ENCODE data around the gene KRABD2. TPM values are rescaled to one million over a fixed set of nuclear protein-coding genes. Genes with fewer than 3 reads are reported as not detected.

Gene KRABD2

GRCh38 chr17:8332128-8332527, 44.4 kb downstream of the KRABD2 start:
- Histone ChIP-seq H3K4me3 (no peak overlapping the region), H3K36me3 (no peaks in the 10 kb centered on the region), H3K27me3 (no peaks in the 10 kb centered on the region), H3K27ac (no peak overlapping the region), H3K9me3 (no peaks in the 10 kb centered on the region), H3K4me1 (no peaks in the 10 kb centered on the region)
- 45% methylated on average over 2 of the region's 2 CpGs for WGBS (ENCODE audit: insufficient coverage, low coverage, low lambda C conversion rate, missing lambda C conversion rate)
- ATAC-seq: no peak
- intact Hi-C loops (cut with DNase I): no loop called here
- DNase-seq: no peak
- no peak for TF ChIP-seq POLR2A (IDR thresholded peaks at IDR 0.05)
- TF ChIP-seq, protein P1, sequence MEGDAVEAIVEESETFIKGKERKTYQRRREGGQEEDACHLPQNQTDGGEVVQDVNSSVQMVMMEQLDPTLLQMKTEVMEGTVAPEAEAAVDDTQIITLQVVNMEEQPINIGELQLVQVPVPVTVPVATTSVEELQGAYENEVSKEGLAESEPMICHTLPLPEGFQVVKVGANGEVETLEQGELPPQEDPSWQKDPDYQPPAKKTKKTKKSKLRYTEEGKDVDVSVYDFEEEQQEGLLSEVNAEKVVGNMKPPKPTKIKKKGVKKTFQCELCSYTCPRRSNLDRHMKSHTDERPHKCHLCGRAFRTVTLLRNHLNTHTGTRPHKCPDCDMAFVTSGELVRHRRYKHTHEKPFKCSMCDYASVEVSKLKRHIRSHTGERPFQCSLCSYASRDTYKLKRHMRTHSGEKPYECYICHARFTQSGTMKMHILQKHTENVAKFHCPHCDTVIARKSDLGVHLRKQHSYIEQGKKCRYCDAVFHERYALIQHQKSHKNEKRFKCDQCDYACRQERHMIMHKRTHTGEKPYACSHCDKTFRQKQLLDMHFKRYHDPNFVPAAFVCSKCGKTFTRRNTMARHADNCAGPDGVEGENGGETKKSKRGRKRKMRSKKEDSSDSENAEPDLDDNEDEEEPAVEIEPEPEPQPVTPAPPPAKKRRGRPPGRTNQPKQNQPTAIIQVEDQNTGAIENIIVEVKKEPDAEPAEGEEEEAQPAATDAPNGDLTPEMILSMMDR (IDR thresholded peaks at IDR 0.05): no peak

DNA sequence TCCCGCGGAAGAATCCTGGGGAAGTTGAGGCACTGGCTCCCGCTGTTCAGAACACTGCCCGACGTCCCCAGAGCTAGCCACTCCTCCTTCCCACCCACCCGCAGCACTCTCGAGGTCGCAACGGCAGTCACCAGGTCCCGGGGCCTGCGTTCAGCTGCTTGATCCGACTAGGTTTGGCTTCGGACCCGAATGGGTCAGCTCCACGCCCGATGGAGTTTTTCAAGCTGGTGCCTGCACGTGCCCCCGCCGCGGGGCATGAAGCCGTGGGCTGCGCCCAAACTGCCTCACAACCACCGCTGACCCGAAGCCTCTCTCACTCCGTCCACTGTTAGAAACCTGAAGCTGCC, 49.2 kb downstream of the KRABD2 start:
- H3K9me3 ChIP-seq: no peaks in the 10 kb centered on the region
- ATAC-seq (peak in 3 of 4 donors; percentile 10 to 28 (median 27)), DNase-seq (no peak)
- peak overlapping the region in 1 of 3 donors; percentile 29 for H3K27ac ChIP-seq
- 47% methylated on average over 3 of the region's 25 CpGs for WGBS (ENCODE audit: insufficient coverage, low coverage, low lambda C conversion rate, missing lambda C conversion rate)
- no peaks in the 10 kb centered on the region for H3K36me3 ChIP-seq
- TF ChIP-seq, protein P1 (IDR thresholded peaks at IDR 0.05): no peak
- no peak for TF ChIP-seq POLR2A (IDR thresholded peaks at IDR 0.05)
- intact Hi-C loops (cut with DNase I): no loop called here
- no peaks in the 10 kb centered on the region for H3K27me3 ChIP-seq
- no peaks in the 10 kb centered on the region for H3K4me1 ChIP-seq
- H3K4me3 ChIP-seq: peak overlapping the region; percentile 25 to 42 (median 38)

Small RNA genes lying within 50 kb of the gene (small RNA-seq; reads per million reads assigned to genes)
- 0 reads per million in 2 experiments for gene RF00265

Other genes starting within 250 kb of the KRABD2 start
- 100 to 1,000 TPM in 1 of 6 experiments, 10 to 100 TPM in 5; 25.7 to 118 (median 55.2) TPM for gene PER1, start 224.3 kb downstream of the KRABD2 start, total RNA-seq
- gene VAMP2, start 213.8 kb downstream of the KRABD2 start, total RNA-seq: 10 to 100 TPM in 4 of 6 experiments, 1 to 10 TPM in 2; 4.4 to 18.6 (median 13.2) TPM
- gene TMEM107, start 200.3 kb downstream of the KRABD2 start, total RNA-seq: 1 to 10 TPM; 2.3 to 5.0 (median 3.4) TPM
- gene BORCS6, start 186.5 kb downstream of the KRABD2 start, total RNA-seq: 1 to 10 TPM; 3.1 to 5.3 (median 4.2) TPM
- gene AURKB, start 166.1 kb downstream of the KRABD2 start, total RNA-seq: 1 to 10 TPM in 4 of 6 experiments, under 1 TPM in 2; 0.26 to 3.9 (median 1.5) TPM
- 10 to 100 TPM in 5 of 6 experiments, 1 to 10 TPM in 1; 8.5 to 29.1 (median 21.1) TPM for gene CTC1, start 128.6 kb downstream of the KRABD2 start, total RNA-seq
- gene PFAS, start 127.4 kb downstream of the KRABD2 start, total RNA-seq: 10 to 100 TPM in 5 of 6 experiments, 1 to 10 TPM in 1; 10.0 to 21.0 (median 15.6) TPM
- 1 to 10 TPM; 4.7 to 9.5 (median 6.8) TPM for gene RANGRF, start 88.0 kb downstream of the KRABD2 start, total RNA-seq
- gene SLC25A35, start 81.3 kb downstream of the KRABD2 start, total RNA-seq: 1 to 10 TPM in 4 of 6 experiments, under 1 TPM in 2; 0.49 to 3.0 (median 1.6) TPM
- gene ARHGEF15, start 66.5 kb downstream of the KRABD2 start, total RNA-seq: 10 to 100 TPM in 1 of 6 experiments, 1 to 10 TPM in 5; 1.6 to 12.2 (median 2.5) TPM
- gene ODF4, start 36.9 kb downstream of the KRABD2 start, total RNA-seq: not detected
- 1,000 to 10,000 TPM in 2 of 6 experiments, 100 to 1,000 TPM in 4; 467 to 1,753 (median 509) TPM for gene RPL26, start 6.5 kb upstream of the KRABD2 start, total RNA-seq
- gene RNF222, start 21.1 kb upstream of the KRABD2 start, total RNA-seq: not detected
- 10 to 100 TPM; 22.2 to 34.9 (median 28.4) TPM for gene NDEL1, start 59.2 kb upstream of the KRABD2 start, total RNA-seq